Left forelimb (tissue), 1 donor: ENCODE results near the gene SUCLG1.
"Not testable (repeated sequence)": the region's sequence is repeated elsewhere in the genome, so short reads cannot be mapped to it uniquely, and the experiment has no call there.

Source experiments
- DNase-seq: peaks from one replicate; pipeline ENCODE4 v3.0.0-alpha.2; 2018; ENCODE audit warnings: low spot score

Gene SUCLG1

GRCh38 chr2:84421197-84421596 lies 37.9 kb downstream of the SUCLG1 start:
- DNase-seq = no peak

- no peak for DNase-seq
These were observed 41.5 kb downstream of the SUCLG1 start for GRCh38 chr2:84417453-84418145.

- no peak for DNase-seq
These were observed 49.5 kb downstream of the SUCLG1 start for GRCh38 chr2:84409531-84409930.

GRCh38 chr2:84402111-84402510 lies 57.0 kb downstream of the SUCLG1 start:
- not testable (repeated sequence) for DNase-seq

GRCh38 chr2:84399839-84400238 lies 59.2 kb downstream of the SUCLG1 start:
- not testable (repeated sequence) for DNase-seq

- DNase-seq = no peak
These were observed 63.3 kb downstream of the SUCLG1 start for GRCh38 chr2:84395820-84396219.

GRCh38 chr2:84394628-84395027 lies 64.5 kb downstream of the SUCLG1 start:
- DNase-seq = no peak

GRCh38 chr2:84393829-84394228 lies 65.3 kb downstream of the SUCLG1 start:
- no peak for DNase-seq

GRCh38 chr2:84389794-84390193 lies 69.3 kb downstream of the SUCLG1 start:
- no peak for DNase-seq

GRCh38 chr2:84388921-84389490 lies 70.1 kb downstream of the SUCLG1 start:
- no peak for DNase-seq

GRCh38 chr2:84388133-84388532 lies 70.9 kb downstream of the SUCLG1 start:
- no peak for DNase-seq

- DNase-seq = no peak
These were observed 72.6 kb downstream of the SUCLG1 start for GRCh38 chr2:84386336-84387040.

- DNase-seq = no peak
These were observed 75.8 kb downstream of the SUCLG1 start for GRCh38 chr2:84383271-84383670.

GRCh38 chr2:84380875-84381274 lies 78.2 kb downstream of the SUCLG1 start:
- DNase-seq = no peak

- no peak for DNase-seq
These were observed 80.1 kb downstream of the SUCLG1 start for GRCh38 chr2:84378960-84379359.

GRCh38 chr2:84375020-84375419 lies 84.1 kb downstream of the SUCLG1 start:
- no peak for DNase-seq

- no peak for DNase-seq
These were observed 85.2 kb downstream of the SUCLG1 start for GRCh38 chr2:84373866-84374265.
